H1 (cell line): ENCODE data around the gene MAFG.

Experiments used
- BRCA1 ChIP-seq: IDR thresholded peaks from 2 replicates; pipeline ENCODE4 v1.6.1; 2012; ENCODE audit warnings: low read depth, low read length, improper control_type of control experiment
- POLR2A ChIP-seq, 2 experiments: IDR thresholded peaks; 1 replicate in 1 of 2; 2 replicates in 1 of 2; pipeline ENCODE4 v1.6.1; 2011; ENCODE audit warnings: low read depth in 2 of 2, low read length in 2 of 2, mild to moderate bottlenecking in 2 of 2; ENCODE audit errors: control extremely low read depth in 1 of 2
- POLR2AphosphoS5 ChIP-seq: IDR thresholded peaks from 2 replicates; pipeline ENCODE4 v1.6.1; 2011; ENCODE audit warnings: low read depth, low read length
- RBBP5 ChIP-seq: IDR thresholded peaks from 2 replicates; pipeline ENCODE4 v1.7.1; 2012; ENCODE audit warnings: low read depth, mild to moderate bottlenecking, inconsistent platforms, low read length, moderate library complexity, borderline replicate concordance
- TEAD4 ChIP-seq: IDR thresholded peaks from 2 replicates; pipeline ENCODE4 v1.6.1; 2012; ENCODE audit warnings: low read depth, low read length, inconsistent platforms, mixed read lengths
- TF ChIP-seq, protein P1 (sequence below), 3 experiments: IDR thresholded peaks; 1 replicate in 2 of 3; 2 replicates in 1 of 3; pipeline versions ENCODE4 v1.5.1 to v1.6.1; 2011; ENCODE audit warnings: low read length in 3 of 3, mild to moderate bottlenecking in 3 of 3, inconsistent platforms in 2 of 3, low read depth in 1 of 3, moderate library complexity in 1 of 3; ENCODE audit not compliant: insufficient read depth in 1 of 3; ENCODE audit errors: control extremely low read depth in 1 of 3
- TF ChIP-seq, protein P2 (sequence below): IDR thresholded peaks from 2 replicates; pipeline ENCODE4 v1.6.1; 2012; ENCODE audit warnings: low read length, inconsistent platforms

- TF ChIP-seq POLR2AphosphoS5 (no peak), TEAD4 (no peak), BRCA1 (no peak), POLR2A (IDR thresholded peaks at IDR 0.05; ENCODE audit: control extremely low read depth in 1 of 2, low read depth in 2 of 2, low read length in 2 of 2) (no peak), RBBP5 (no peak)
- TF ChIP-seq, protein P1, sequence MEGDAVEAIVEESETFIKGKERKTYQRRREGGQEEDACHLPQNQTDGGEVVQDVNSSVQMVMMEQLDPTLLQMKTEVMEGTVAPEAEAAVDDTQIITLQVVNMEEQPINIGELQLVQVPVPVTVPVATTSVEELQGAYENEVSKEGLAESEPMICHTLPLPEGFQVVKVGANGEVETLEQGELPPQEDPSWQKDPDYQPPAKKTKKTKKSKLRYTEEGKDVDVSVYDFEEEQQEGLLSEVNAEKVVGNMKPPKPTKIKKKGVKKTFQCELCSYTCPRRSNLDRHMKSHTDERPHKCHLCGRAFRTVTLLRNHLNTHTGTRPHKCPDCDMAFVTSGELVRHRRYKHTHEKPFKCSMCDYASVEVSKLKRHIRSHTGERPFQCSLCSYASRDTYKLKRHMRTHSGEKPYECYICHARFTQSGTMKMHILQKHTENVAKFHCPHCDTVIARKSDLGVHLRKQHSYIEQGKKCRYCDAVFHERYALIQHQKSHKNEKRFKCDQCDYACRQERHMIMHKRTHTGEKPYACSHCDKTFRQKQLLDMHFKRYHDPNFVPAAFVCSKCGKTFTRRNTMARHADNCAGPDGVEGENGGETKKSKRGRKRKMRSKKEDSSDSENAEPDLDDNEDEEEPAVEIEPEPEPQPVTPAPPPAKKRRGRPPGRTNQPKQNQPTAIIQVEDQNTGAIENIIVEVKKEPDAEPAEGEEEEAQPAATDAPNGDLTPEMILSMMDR (IDR thresholded peaks at IDR 0.05; ENCODE audit: control extremely low read depth in 1 of 3, insufficient read depth in 1 of 3, low read depth in 1 of 3, low read length in 3 of 3) = no peak
- TF ChIP-seq, protein P2, sequence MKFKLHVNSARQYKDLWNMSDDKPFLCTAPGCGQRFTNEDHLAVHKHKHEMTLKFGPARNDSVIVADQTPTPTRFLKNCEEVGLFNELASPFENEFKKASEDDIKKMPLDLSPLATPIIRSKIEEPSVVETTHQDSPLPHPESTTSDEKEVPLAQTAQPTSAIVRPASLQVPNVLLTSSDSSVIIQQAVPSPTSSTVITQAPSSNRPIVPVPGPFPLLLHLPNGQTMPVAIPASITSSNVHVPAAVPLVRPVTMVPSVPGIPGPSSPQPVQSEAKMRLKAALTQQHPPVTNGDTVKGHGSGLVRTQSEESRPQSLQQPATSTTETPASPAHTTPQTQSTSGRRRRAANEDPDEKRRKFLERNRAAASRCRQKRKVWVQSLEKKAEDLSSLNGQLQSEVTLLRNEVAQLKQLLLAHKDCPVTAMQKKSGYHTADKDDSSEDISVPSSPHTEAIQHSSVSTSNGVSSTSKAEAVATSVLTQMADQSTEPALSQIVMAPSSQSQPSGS = no peak
Measured at GRCh38 chr17:81912441-81913309, 14.9 kb downstream of the MAFG start.
